ENCODE data around the gene CCDC15.
"Not testable (repeated sequence)": the region's sequence is repeated elsewhere in the genome, so short reads cannot be mapped to it uniquely, and the experiment has no call there.

Gene CCDC15

GRCh38 chr11:124942466-124943253, 11.3 kb upstream of the CCDC15 start:
- no peak for DNase-seq (ENCODE audit: low read depth, low spot score)

GRCh38 chr11:124943254-124943616, 10.8 kb upstream of the CCDC15 start:
- DNase-seq (ENCODE audit: low read depth, low spot score) = no peak

GRCh38 chr11:124943741-124944140, 10.3 kb upstream of the CCDC15 start:
- no peak for DNase-seq (ENCODE audit: low read depth, low spot score)

GRCh38 chr11:124944565-124944964, 9.4 kb upstream of the CCDC15 start:
- DNase-seq (ENCODE audit: low read depth, low spot score) = no peak

- no peak for DNase-seq (ENCODE audit: low read depth, low spot score)
Measured at GRCh38 chr11:124945826-124946225, 8.2 kb upstream of the CCDC15 start.

GRCh38 chr11:124946735-124947141, 7.3 kb upstream of the CCDC15 start:
- DNase-seq (ENCODE audit: low read depth, low spot score) = peak; percentile 39

- no peak for DNase-seq (ENCODE audit: low read depth, low spot score)
Measured at GRCh38 chr11:124950601-124951330, 3.2 kb upstream of the CCDC15 start.

GRCh38 chr11:124951341-124951740, 2.7 kb upstream of the CCDC15 start:
- no peak for DNase-seq (ENCODE audit: low read depth, low spot score)

- no peak for DNase-seq (ENCODE audit: low read depth, low spot score)
Measured at GRCh38 chr11:124954590-124954955, 571 bp downstream of the CCDC15 start.

GRCh38 chr11:124955035-124955434, 1.0 kb downstream of the CCDC15 start:
- no peak for DNase-seq (ENCODE audit: low read depth, low spot score)

- DNase-seq (ENCODE audit: low read depth, low spot score) = peak; percentile 86
Measured at GRCh38 chr11:124961972-124962609, 8.1 kb downstream of the CCDC15 start.

GRCh38 chr11:124968197-124968596, 14.2 kb downstream of the CCDC15 start:
- DNase-seq (ENCODE audit: low read depth, low spot score) = not testable (repeated sequence)

GRCh38 chr11:124970925-124971324, 16.9 kb downstream of the CCDC15 start:
- DNase-seq (ENCODE audit: low read depth, low spot score) = peak; percentile 11

GRCh38 chr11:124971810-124972209, 17.8 kb downstream of the CCDC15 start:
- no peak for DNase-seq (ENCODE audit: low read depth, low spot score)

- no peak for DNase-seq (ENCODE audit: low read depth, low spot score)
Measured at GRCh38 chr11:124976531-124976930, 22.5 kb downstream of the CCDC15 start.

- no peak for DNase-seq (ENCODE audit: low read depth, low spot score)
Measured at GRCh38 chr11:124977006-124977405, 23.0 kb downstream of the CCDC15 start.

- DNase-seq (ENCODE audit: low read depth, low spot score) = peak; percentile 56
Measured at GRCh38 chr11:124978316-124978715, 24.3 kb downstream of the CCDC15 start.

GRCh38 chr11:124982043-124982442, 28.0 kb downstream of the CCDC15 start:
- DNase-seq (ENCODE audit: low read depth, low spot score) = no peak

GRCh38 chr11:124983674-124984511, 29.9 kb downstream of the CCDC15 start:
- DNase-seq (ENCODE audit: low read depth, low spot score) = no peak

- no peak for DNase-seq (ENCODE audit: low read depth, low spot score)
Measured at GRCh38 chr11:124984512-124984854, 30.5 kb downstream of the CCDC15 start.

- no peak for DNase-seq (ENCODE audit: low read depth, low spot score)
Measured at GRCh38 chr11:124987096-124987495, 33.1 kb downstream of the CCDC15 start.

GRCh38 chr11:124988063-124988462, 34.1 kb downstream of the CCDC15 start:
- no peak for DNase-seq (ENCODE audit: low read depth, low spot score)

All from astrocyte of the hippocampus (primary cell).